HepG2 (cell line): ENCODE measurements around the gene DOC2A. TPM values are rescaled to one million over a fixed set of nuclear protein-coding genes. Genes with fewer than 3 reads are reported as not detected.

Source experiments
- ASH2L ChIP-seq: fragments of 300-600, 200-600 bp; sonication (generic); IDR thresholded peaks from 2 replicates; pipeline ENCODE4 v1.7.0; 2017; ENCODE audit warnings: low read depth, mild to moderate bottlenecking, moderate library complexity, mixed read lengths, low read length; ENCODE audit not compliant: insufficient read length
- DPF2 ChIP-seq: sonication (generic); formaldehyde crosslinking; IDR thresholded peaks from 2 replicates; pipeline ENCODE4 v1.4.0; 2020; ENCODE audit warnings: mild to moderate bottlenecking, low read depth, missing genetic modification reagents, borderline replicate concordance
- FLYWCH1 ChIP-seq: sonication (generic); formaldehyde crosslinking; IDR thresholded peaks from 2 replicates; pipeline ENCODE4 v1.8.1; 2023; ENCODE audit warnings: mild to moderate bottlenecking, missing genetic modification reagents
- HCFC1 ChIP-seq: fragments of 150-350 bp; IDR thresholded peaks from 2 replicates; pipeline ENCODE4 v1.6.1; 2014; ENCODE audit warnings: low read depth, low read length
- HOXA7 ChIP-seq: sonication (generic); formaldehyde crosslinking; IDR thresholded peaks from 2 replicates; pipeline ENCODE4 v1.8.1; 2022; ENCODE audit warnings: mild to moderate bottlenecking, missing genetic modification reagents, moderate library complexity
- MED1 ChIP-seq: sonication (generic); formaldehyde crosslinking; IDR thresholded peaks from 2 replicates; pipeline ENCODE4 v1.4.0; 2020; ENCODE audit warnings: missing genetic modification reagents
- MTA3 ChIP-seq: sonication (generic); formaldehyde crosslinking; IDR thresholded peaks from 2 replicates; pipeline ENCODE4 v1.4.0; 2020; ENCODE audit warnings: missing genetic modification reagents
- ZNF230 ChIP-seq: sonication (generic); formaldehyde crosslinking; IDR thresholded peaks from 2 replicates; pipeline ENCODE4 v1.4.0; 2020; ENCODE audit warnings: mild to moderate bottlenecking, missing genetic modification reagents
- ZNF329 ChIP-seq: sonication (generic); formaldehyde crosslinking; IDR thresholded peaks from 2 replicates; pipeline ENCODE4 v1.9.0; 2021; ENCODE audit warnings: low read depth, mild to moderate bottlenecking, missing genetic modification reagents
- ZNF598 ChIP-seq: sonication (generic); formaldehyde crosslinking; IDR thresholded peaks from 2 replicates; pipeline ENCODE4 v1.5.1; 2020; ENCODE audit warnings: mild to moderate bottlenecking, missing genetic modification reagents, borderline replicate concordance
- polyA plus RNA-seq, 8 experiments: library from polyadenylated mRNA; depleted of rRNA in 3 of 8; stranded (reverse) in 7 of 8; unstranded in 1 of 8; fragments of >200 nt; fragmentation: Illumina TruSeq in 4 of 8; extraction: Trizol in 4 of 8; gene quantifications; 2 replicates each; pipeline versions ENCODE4 v1.2.1 to v1.2.3, GENCODE V29; 2011 to 2016; ENCODE audit warnings: low read depth in 4 of 8, missing spikeins in 1 of 8, mixed read lengths in 1 of 8; ENCODE audit not compliant: insufficient read depth in 1 of 8
- total RNA-seq, 5 experiments: library from RNA; depleted of rRNA; stranded (reverse); fragments of >200 nt; fragmentation: Illumina TruSeq; extraction: Trizol; gene quantifications; 2 replicates each; pipeline ENCODE4 v1.2.3, GENCODE V29; 2016; ENCODE audit warnings: low read depth in 1 of 5
- TF ChIP-seq, protein P1 (sequence below): sonication (generic); formaldehyde crosslinking; IDR thresholded peaks from 2 replicates; pipeline ENCODE4 v1.5.0; 2020; ENCODE audit warnings: mild to moderate bottlenecking, missing genetic modification reagents
- TF ChIP-seq, protein P2 (sequence below): sonication (generic); formaldehyde crosslinking; IDR thresholded peaks from 2 replicates; pipeline ENCODE4 v1.4.0; 2020; ENCODE audit warnings: missing genetic modification reagents
- TF ChIP-seq, protein P3 (sequence below): sonication (generic); formaldehyde crosslinking; IDR thresholded peaks from 2 replicates; pipeline ENCODE4 v1.4.0; 2020; ENCODE audit warnings: missing genetic modification reagents
- TF ChIP-seq, protein P4 (sequence below): sonication (generic); formaldehyde crosslinking; IDR thresholded peaks from 2 replicates; pipeline ENCODE4 v1.4.0; 2020; ENCODE audit warnings: missing genetic modification reagents, borderline replicate concordance

The DOC2A gene
- total and polyA plus RNA-seq, 2 of the 13 experiments (the other 11 are each of a cell fraction or from before 2014, with no cell fraction given) = 0.15 to 0.55 TPM

DNA sequence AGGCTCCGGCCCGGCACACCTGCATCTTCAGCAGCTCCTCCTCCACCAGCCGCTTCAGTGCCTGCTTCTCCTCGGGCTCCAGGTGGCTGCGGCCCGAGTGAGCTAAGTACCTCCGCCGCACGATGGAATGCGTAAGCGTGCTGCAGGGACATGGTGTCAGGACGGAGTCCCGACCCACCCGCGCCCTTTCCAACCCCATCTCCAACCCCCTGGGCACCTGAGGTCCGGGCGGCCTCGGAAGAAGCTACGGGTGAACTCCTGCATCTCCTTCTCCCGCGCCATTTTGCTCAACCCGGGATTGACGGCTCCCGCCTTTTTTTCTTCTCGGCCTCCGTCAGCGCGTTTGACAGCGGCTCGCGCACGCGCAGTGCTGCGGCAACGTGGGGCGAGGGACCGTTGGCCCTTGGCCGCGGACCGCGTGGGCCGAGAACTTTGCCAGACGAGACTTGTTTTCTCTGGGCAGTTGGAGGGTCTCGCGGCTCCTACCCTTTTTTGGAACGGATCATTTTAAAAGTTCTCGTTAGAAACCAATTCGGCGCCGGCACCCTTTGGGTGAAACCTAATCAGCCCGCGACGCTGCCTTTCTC, 15.4 kb downstream of the DOC2A start, which contains the start of gene HIRIP3 (continued):
- TF ChIP-seq MTA3 = no peak
- TF ChIP-seq ZNF598 (CRISPR knock-in tag) = no peak
- TF ChIP-seq, protein P1, sequence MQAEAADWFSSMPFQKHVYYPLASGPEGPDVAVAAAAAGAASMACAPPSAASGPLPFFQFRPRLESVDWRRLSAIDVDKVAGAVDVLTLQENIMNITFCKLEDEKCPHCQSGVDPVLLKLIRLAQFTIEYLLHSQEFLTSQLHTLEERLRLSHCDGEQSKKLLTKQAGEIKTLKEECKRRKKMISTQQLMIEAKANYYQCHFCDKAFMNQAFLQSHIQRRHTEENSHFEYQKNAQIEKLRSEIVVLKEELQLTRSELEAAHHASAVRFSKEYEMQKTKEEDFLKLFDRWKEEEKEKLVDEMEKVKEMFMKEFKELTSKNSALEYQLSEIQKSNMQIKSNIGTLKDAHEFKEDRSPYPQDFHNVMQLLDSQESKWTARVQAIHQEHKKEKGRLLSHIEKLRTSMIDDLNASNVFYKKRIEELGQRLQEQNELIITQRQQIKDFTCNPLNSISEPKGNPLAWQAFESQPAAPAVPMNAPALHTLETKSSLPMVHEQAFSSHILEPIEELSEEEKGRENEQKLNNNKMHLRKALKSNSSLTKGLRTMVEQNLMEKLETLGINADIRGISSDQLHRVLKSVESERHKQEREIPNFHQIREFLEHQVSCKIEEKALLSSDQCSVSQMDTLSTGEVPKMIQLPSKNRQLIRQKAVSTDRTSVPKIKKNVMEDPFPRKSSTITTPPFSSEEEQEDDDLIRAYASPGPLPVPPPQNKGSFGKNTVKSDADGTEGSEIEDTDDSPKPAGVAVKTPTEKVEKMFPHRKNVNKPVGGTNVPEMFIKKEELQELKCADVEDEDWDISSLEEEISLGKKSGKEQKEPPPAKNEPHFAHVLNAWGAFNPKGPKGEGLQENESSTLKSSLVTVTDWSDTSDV = no peak
- TF ChIP-seq, protein P2, sequence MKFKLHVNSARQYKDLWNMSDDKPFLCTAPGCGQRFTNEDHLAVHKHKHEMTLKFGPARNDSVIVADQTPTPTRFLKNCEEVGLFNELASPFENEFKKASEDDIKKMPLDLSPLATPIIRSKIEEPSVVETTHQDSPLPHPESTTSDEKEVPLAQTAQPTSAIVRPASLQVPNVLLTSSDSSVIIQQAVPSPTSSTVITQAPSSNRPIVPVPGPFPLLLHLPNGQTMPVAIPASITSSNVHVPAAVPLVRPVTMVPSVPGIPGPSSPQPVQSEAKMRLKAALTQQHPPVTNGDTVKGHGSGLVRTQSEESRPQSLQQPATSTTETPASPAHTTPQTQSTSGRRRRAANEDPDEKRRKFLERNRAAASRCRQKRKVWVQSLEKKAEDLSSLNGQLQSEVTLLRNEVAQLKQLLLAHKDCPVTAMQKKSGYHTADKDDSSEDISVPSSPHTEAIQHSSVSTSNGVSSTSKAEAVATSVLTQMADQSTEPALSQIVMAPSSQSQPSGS = peak; percentile 33; the same call in 1 of the 2 replicates
- TF ChIP-seq ZNF329 (CRISPR knock-in tag) = no peak
- no peak; the same call in 1 of the 2 replicates for TF ChIP-seq MED1 (CRISPR knock-in tag)
- TF ChIP-seq DPF2 (CRISPR knock-in tag) = no peak
- no peak for TF ChIP-seq HCFC1
- 0 out of 2 replicates have a peak, but pooled peaks have one; percentile 57 for TF ChIP-seq FLYWCH1 (CRISPR knock-in tag)
- no peak for TF ChIP-seq ASH2L
- no peak for TF ChIP-seq ZNF230 (CRISPR knock-in tag)
- TF ChIP-seq, protein P3, sequence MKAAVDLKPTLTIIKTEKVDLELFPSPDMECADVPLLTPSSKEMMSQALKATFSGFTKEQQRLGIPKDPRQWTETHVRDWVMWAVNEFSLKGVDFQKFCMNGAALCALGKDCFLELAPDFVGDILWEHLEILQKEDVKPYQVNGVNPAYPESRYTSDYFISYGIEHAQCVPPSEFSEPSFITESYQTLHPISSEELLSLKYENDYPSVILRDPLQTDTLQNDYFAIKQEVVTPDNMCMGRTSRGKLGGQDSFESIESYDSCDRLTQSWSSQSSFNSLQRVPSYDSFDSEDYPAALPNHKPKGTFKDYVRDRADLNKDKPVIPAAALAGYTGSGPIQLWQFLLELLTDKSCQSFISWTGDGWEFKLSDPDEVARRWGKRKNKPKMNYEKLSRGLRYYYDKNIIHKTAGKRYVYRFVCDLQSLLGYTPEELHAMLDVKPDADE (CRISPR knock-in tag) = no peak
- TF ChIP-seq HOXA7 (CRISPR knock-in tag) = no peak
- TF ChIP-seq, protein P4, sequence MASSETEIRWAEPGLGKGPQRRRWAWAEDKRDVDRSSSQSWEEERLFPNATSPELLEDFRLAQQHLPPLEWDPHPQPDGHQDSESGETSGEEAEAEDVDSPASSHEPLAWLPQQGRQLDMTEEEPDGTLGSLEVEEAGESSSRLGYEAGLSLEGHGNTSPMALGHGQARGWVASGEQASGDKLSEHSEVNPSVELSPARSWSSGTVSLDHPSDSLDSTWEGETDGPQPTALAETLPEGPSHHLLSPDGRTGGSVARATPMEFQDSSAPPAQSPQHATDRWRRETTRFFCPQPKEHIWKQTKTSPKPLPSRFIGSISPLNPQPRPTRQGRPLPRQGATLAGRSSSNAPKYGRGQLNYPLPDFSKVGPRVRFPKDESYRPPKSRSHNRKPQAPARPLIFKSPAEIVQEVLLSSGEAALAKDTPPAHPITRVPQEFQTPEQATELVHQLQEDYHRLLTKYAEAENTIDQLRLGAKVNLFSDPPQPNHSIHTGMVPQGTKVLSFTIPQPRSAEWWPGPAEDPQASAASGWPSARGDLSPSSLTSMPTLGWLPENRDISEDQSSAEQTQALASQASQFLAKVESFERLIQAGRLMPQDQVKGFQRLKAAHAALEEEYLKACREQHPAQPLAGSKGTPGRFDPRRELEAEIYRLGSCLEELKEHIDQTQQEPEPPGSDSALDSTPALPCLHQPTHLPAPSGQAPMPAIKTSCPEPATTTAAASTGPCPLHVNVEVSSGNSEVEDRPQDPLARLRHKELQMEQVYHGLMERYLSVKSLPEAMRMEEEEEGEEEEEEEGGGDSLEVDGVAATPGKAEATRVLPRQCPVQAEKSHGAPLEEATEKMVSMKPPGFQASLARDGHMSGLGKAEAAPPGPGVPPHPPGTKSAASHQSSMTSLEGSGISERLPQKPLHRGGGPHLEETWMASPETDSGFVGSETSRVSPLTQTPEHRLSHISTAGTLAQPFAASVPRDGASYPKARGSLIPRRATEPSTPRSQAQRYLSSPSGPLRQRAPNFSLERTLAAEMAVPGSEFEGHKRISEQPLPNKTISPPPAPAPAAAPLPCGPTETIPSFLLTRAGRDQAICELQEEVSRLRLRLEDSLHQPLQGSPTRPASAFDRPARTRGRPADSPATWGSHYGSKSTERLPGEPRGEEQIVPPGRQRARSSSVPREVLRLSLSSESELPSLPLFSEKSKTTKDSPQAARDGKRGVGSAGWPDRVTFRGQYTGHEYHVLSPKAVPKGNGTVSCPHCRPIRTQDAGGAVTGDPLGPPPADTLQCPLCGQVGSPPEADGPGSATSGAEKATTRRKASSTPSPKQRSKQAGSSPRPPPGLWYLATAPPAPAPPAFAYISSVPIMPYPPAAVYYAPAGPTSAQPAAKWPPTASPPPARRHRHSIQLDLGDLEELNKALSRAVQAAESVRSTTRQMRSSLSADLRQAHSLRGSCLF = peak; percentile 90; the same call in 1 of the 2 replicates
